Fibroblast of peridontal ligament (primary cell): Measurements from ENCODE around the gene ATP10D.
"Not testable (repeated sequence)": the region's sequence is repeated elsewhere in the genome, so short reads cannot be mapped to it uniquely, and the experiment has no call there.

Source experiments
- DNase-seq: peaks from one replicate; pipeline ENCODE4 v3.0.0-alpha.2; 2010; ENCODE audit errors: extremely low read depth

ATP10D gene

DNA sequence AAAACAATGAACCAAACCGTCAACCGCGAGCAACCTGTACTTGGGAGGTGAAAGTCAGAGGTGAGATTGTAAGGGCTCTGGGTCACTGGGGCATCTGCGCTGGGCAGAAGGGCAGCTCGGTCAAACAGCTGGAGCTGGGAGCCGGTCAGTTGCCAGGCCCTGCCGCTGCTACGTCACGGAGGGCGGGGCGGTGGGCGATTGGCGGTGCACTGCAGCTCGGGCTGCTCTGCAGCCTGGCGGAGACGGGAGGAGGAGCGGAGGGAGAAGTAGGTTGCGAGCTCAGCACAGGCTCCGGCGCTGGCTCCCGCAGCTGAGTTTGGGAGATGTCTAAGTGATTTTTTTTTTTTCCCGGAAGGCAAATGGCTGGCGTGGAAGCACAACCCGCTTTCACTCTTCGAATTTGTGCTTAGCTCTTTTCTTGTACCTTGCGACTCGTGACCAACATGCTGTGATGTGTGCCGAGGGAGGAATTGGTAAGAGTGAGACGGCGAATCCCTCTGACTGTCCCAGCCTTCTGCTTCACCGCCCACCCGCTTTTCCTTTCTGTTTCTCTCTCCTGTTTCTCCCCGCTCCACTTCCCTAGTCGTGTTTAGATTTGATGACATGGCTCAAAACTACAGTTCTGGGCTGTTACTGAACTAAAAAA lies at the start of gene ATP10D:
TSS of gene ATP10D (plus strand) at position 229 of the 646 bp plus-strand sequence. CDS start 27,266 bp downstream, outside the sequence.
- DNase-seq: peak; percentile 89

DNA sequence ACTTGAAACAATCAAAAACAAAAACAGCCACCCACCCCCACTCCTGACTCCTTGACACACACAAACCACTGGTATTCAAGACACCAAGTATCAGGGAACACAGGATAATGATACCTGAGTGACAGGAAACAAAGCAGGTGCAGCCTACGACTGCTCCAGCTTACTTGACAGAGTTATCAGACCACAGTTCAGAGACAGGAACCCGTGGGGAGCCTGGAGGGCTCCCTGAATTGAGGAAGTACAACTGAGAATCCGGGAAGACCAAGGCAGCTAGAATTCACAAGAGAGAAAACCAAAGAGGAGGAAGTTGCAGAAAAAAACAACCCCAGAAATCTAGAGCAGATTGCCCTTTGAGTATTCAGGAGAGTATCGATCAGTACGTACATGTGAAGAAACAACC lies 42.1 kb upstream of the ATP10D start:
- DNase-seq: no peak

DNA sequence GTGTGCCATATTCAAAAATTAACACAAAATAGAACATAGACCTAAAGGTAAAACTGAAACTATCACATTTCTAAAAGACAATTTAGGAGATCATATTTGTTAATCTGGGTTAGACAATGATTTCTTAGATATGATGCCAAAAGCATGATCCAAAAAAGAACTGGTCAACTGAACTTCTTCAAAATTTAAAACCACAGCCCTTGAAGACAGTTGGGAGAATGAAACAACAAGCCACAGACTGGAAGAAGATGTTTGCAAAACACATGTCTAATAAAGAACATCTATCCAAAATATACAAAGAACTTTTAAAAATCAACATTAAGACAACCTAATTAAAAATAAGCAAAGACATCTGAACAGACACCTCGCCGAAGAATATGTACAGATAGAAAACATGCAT lies 41.0 kb upstream of the ATP10D start:
- DNase-seq: no peak

DNA sequence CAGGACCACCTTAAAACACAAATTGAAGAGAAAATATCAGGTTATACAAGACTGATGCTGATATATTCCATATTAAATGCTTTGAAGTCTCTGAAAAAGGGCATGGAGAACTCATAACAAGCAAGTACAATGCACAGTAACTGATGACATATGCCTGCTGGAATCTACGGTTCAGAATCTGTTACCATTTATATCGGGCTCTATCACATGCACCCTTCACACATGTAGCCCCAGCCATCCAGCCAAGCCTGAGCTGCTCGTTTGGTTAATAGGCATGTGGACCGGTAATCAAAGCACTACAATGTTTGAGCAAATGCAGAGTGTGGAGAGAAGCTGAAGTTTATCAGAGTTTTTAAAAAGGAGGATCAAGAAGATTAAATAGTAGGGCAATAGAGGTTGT lies 33.4 kb upstream of the ATP10D start:
- DNase-seq: peak; percentile 26

DNA sequence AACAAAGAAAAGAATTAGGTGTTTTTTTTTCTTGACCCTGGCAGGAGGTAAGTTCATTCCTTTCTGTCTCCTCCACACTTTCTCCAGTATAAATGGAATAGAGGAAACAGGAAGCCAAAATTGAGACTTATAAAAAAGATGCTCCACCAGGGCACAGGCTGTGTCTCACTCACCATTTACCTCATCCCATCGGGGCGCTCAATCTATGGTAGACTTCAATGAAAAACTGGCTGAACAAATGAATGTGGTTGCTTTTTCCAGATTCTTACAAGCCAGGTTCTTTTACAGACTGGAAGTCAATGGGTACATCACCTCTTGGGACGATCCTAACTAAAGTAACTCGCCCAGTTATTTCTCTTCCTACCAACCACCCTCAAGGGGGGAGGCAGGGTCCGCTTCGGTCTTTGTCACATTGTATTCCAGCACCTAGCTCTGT lies 22.3 kb upstream of the ATP10D start:
- peak; percentile 18 for DNase-seq

DNA sequence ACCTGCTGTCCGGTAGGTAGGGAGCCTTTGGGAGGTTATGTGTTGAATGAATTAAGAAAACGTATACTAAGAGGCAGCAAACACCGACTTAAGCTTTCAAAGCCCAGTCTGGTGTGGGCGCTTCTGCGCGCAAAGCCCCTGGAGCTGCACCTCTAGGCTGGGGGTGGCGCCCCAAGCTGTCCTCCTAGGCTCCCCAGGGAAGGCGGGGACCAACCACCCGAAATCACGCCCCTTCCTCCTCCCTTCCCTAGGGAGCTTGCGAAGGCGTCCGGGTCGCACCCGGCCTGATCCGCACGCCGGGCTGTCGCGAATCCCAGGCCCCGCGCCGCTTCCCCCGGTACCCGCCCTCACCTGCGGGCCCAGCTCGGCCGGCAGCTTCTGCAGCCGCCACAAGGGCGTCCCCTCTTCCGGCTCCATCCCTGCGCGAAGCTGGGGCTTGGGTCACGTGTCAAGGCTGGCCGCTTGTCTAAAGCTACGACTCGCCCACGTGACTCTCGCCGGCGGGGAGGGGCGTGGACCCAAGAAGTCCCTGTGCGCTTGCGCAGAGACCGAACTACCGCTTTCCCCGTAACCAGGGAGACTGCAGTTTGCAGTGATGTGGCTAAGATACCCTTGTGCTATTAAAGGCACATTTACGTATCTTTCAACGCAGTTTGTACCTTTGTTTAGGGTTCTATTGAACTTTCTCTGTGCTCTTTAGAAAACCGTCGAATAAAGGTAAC lies 21.7 kb upstream of the ATP10D start, which contains the start of gene COMMD8:
TSS of gene COMMD8 (minus strand) at position 468 of the 722 bp plus-strand sequence. CDS start at position 417, 51 bp downstream.
- DNase-seq: peak; percentile 95

DNA sequence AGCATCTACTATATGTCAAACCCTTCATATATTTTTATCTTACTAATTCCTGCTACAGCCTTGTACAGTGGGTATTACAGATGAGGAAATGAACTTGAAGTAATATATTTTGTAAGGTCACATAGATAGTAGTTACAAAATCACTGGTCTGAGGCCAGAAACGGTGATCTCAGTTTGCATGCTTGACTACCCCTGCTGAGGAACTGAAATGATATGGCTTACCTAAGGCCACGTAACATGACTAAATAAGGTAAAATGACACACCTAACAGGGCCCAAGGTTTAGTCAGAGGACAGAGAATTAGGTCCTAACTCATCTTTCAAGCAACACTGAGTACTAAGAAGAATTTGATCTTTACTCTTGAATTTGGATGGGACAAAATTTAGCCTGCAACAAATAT lies 20.1 kb upstream of the ATP10D start:
- DNase-seq: no peak

DNA sequence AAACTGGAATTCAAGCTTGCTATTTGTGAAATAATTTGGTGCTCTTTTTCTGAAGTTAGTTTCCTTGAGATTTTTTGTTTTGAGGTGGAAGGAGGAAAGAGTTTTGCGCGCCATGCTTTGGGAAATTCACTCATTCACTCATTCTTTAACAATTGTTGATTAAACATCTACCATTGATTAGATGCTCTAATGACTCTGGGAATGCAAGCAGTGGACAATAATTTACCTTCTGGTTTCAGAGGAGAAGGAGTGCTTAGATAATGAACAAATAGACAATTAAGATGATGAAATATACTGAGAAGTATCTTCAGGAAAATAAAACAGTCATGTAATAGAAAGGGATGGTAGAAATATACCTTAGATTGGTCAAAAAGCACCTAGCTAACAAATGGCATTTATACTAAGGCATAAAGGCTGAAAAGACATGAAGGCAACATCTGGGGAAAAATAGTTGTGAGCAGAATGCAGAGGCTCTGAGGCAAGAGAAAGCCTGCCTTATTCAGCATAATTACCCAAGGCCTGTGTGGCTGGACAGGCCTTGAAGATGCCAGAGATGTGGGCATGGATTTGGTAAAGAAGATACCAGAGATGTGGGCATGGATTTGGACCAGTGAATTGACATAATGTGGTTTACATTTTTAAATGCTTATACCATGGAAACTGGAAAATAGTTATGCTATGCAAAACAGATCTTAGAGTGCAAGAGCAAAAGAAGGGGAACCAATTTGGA lies 18.9 kb upstream of the ATP10D start:
- DNase-seq: no peak

DNA sequence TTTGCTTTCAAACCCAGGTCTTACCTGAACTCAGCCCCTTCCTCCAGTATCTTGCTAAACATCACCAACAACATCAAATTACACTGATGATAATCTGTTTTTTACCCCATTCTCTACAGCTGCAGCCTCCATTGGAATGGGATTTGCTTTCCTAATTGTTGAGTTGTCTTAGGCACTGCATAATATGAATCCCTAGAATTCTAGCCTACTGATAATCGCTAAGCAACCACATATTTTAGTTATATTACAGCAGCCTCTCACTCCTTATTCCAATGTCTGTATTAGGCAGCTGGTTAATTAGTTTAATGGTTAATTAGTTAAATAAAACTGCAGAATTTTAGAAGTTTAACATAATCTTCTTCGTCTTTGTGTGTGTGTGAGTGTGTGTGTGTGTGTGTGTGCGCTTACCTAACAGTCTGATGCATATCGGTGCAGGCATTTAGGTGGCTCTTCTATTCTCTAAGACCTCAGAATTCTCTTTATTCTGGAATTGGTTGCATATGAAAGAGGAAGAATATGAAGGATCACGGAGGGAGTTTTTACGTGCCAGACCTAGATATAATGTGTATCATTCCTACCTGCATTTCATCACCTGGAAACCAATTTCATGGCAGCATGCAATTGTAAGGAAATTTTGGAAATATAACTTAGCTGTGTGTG lies 16.2 kb upstream of the ATP10D start:
- DNase-seq: no peak

DNA sequence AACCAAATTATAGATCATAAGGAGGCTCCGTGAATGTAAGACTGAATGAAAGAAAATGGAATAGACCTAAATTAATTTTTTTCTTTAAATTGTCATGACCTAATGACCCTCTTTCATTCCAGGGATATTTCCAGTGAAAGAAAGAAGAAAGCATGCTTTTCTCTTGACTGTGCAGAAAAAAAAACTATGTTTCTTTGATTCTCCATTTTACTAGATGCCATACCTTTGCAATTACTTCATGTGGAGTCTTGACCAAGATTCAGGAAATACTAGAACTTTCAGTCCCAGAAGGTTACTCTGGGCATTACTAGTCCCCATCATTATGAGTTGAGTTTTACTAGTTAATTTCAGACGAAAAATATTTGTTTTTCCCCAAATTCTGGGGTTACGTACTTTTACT lies 15.1 kb upstream of the ATP10D start:
- DNase-seq: peak; percentile 35

- no peak for DNase-seq
Measured at GRCh38 chr4:47471064-47471463, 14.0 kb upstream of the ATP10D start.

- DNase-seq: no peak
Measured at GRCh38 chr4:47471591-47471990, 13.5 kb upstream of the ATP10D start.

GRCh38 chr4:47473141-47473750 lies 11.8 kb upstream of the ATP10D start:
- no peak for DNase-seq

DNA sequence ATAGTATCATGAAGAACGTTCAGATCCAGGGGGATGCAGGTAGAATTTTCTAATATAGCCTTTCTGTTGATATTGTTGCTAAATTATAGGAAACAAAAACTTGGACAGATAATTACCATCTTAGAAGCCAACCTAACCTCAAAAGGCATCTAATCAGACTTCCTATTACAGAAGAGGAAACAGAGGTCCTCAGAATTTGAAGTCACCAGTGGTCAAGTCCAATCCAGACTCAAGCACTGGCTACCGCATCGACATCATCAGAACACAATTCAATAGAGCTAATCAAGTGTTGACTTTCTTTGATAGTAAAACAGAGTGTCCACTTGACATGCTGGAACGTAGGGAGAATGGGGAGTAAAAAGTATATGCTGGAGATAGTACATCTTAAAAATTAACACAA lies 10.3 kb upstream of the ATP10D start:
- no peak for DNase-seq

DNA sequence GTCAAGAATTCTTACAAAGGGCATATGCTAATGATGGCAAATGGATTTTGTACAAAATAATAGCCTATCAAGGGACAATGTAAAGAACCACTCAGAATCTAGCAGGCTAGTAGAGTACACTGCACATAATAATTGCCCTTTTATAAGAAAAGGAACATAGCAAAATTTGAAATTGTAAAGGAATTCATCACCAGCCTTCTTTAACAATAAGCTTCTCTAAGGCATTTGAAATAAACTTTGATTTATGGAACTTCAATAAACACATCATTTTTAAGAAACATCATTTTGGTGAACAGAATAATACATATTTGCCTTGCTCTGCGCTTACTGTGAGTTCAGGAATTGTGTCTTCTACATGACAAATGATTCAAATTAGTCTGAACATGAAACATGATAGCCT lies 9.7 kb upstream of the ATP10D start:
- DNase-seq: no peak

- DNase-seq: no peak
Measured at GRCh38 chr4:47478804-47479203, 6.3 kb upstream of the ATP10D start.

DNA sequence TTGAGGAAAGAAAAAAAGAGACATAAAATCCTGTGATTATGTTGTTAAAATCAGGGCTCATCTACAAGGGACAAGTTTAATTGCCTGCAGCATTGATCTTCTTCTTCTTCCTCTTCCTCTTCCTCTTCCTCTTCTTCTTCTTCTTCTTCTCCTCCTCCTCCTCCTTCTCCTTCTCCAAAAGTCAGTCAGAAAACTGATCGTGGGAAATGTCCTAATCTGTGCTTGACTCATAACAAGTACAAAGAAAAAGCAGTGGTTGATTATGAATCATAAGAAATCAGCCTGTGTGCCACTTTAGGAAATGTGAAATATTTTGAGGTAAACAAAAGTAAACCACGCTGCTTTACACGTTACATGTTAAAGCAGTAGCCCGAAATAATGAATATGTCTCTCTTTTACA lies 2.7 kb upstream of the ATP10D start:
- peak; percentile 71 for DNase-seq

- DNase-seq: peak; percentile 45
Measured at GRCh38 chr4:47483745-47484144, 1.3 kb upstream of the ATP10D start.

- no peak for DNase-seq
Measured at GRCh38 chr4:47484168-47484567, 907 bp upstream of the ATP10D start.

DNA sequence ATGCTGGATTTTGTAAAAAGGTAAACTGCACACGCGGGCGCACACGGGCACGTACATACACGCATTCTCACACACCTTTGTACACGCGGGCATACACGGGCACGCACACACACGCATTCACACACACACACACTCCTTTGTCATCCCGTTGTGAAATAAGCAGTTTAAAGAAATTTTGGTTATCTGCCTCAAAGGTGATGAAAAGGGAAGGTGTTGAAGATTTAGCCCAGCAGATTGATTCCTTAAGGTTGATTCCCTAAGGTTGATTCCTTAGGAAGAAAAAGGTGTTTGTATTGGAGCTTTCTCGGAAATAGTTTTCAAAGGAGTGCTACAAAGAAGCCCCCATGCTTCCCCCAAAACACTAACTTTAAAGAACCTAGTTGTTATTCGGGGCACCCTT lies 693 bp downstream of the ATP10D start:
- no peak for DNase-seq

DNA sequence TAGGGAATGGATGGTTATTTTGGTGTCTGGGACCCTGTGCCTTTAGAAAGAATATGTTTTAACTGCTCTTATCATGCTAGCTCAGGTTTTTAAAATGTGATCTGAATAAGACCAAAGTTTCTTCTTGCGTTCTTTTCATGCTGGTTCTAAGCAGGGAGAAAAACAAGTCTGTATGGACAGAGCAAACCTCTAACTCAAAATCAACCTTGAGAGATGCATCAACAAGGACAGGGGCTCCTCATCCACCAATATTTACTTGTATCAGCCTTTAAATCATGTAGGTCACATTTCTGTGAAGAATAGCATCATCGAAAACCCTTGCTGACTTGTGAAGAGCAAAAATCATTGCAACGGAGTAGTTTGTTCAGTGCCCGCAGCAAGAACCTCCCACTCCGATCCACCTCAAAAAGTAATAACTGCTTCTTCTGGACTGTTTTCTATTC lies 1.2 kb downstream of the ATP10D start:
- peak; percentile 48 for DNase-seq

- DNase-seq: not testable (repeated sequence)
Measured at GRCh38 chr4:47486727-47487126, 1.7 kb downstream of the ATP10D start.
